Raji (cell line): ENCODE results near the gene HOXC9.

Source experiments
- POLR2A ChIP-seq: IDR thresholded peaks from 2 replicates; pipeline ENCODE4 v1.6.1; 2011; ENCODE audit warnings: low read depth, low read length, control low read depth; ENCODE audit not compliant: insufficient read depth

Gene HOXC9

DNA sequence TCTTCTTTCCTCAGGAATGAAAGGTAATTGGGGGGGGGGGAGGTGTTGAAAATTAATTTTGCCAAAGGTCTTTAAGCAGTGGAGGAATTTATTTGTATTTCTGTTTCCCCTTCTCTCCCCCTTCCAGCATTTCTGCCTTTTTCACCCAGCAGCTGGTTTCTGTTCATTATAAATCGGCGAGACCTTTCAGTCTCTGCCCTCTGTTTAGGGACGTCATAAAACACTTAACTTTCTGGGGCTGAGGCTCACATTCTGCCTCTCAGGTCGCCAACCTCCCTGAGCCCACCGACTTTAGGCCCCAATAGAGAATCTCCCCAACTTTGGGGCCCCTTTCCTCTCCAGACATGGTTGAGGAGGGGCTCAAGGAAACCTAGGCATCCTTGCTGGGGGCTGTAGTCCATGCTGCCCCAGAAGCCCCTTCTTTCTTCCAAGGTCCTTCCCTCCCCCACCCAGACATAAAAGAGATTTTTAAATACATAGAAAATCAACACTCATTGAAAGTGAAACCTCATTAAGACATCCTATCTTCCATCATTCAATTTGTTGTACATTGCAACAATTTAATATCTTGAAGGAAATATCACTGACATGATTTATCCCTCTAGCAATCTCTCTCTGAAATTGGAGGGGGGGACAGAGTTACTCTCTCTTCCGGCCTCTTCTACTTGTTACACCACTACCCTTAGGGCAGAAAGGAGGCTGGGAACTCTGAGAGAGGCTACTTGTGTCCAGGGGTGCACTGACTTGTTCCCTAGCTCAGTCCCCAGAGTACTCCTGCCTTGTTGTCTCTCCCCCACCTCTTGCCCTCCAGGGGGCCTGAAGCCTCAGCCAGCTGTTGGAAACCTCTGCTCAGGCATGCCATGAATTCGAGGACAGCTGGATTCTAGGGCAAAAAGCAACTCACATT is 25.8 kb downstream of the HOXC9 start:
- TF ChIP-seq POLR2A = no peak

- no peak for TF ChIP-seq POLR2A
Measured at GRCh38 chr12:54026640-54027441, 26.9 kb downstream of the HOXC9 start.

DNA sequence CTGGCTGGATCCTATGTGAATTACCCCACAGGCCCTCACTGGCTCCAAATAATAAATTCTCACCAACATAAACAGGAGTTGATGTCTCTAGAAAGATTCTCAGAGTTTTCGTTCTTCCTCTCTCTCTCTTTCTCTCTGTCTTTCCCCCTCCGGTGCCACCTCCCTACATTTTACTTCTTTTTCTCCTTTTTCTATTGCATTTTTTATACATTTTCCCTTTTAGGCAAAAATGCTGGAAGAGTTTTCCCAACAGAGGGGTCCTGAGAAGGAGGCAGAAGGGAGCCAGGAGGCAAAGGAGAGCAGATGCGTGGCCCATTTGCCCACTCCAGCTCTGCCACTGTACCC is 27.5 kb downstream of the HOXC9 start:
- TF ChIP-seq POLR2A = no peak

- no peak for TF ChIP-seq POLR2A
Measured at GRCh38 chr12:54028314-54029201, 28.6 kb downstream of the HOXC9 start, which contains the start of gene HOXC6. TSS of gene HOXC6 (plus strand) at chr12:54028440. CDS start at chr12:54028522, 82 bp downstream.

DNA sequence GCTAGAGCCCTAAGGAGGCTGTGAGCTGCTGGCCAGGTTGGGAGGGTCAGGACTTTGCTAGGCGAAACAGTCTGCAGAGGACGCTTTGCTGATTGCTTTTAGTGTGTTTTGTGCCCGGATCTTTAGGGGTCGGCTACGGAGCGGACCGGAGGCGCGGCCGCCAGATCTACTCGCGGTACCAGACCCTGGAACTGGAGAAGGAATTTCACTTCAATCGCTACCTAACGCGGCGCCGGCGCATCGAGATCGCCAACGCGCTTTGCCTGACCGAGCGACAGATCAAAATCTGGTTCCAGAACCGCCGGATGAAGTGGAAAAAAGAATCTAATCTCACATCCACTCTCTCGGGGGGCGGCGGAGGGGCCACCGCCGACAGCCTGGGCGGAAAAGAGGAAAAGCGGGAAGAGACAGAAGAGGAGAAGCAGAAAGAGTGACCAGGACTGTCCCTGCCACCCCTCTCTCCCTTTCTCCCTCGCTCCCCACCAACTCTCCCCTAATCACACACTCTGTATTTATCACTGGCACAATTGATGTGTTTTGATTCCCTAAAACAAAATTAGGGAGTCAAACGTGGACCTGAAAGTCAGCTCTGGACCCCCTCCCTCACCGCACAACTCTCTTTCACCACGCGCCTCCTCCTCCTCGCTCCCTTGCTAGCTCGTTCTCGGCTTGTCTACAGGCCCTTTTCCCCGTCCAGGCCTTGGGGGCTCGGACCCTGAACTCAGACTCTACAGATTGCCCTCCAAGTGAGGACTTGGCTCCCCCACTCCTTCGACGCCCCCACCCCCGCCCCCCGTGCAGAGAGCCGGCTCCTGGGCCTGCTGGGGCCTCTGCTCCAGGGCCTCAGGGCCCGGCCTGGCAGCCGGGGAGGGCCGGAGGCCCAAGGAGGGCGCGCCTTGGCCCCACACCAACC is 29.8 kb downstream of the HOXC9 start:
- no peak for TF ChIP-seq POLR2A

DNA sequence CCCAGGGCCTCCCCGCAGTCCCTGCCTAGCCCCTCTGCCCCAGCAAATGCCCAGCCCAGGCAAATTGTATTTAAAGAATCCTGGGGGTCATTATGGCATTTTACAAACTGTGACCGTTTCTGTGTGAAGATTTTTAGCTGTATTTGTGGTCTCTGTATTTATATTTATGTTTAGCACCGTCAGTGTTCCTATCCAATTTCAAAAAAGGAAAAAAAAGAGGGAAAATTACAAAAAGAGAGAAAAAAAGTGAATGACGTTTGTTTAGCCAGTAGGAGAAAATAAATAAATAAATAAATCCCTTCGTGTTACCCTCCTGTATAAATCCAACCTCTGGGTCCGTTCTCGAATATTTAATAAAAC is 30.5 kb downstream of the HOXC9 start:
- TF ChIP-seq POLR2A = no peak

GRCh38 chr12:54030889-54031471 is 31.0 kb downstream of the HOXC9 start:
- no peak for TF ChIP-seq POLR2A

GRCh38 chr12:54031480-54031879 is 31.5 kb downstream of the HOXC9 start:
- TF ChIP-seq POLR2A = no peak

- TF ChIP-seq POLR2A = no peak
Measured at GRCh38 chr12:54032086-54032619, 32.2 kb downstream of the HOXC9 start.

GRCh38 chr12:54032627-54033100 is 32.7 kb downstream of the HOXC9 start, which contains the start of gene HOXC5:
TSS of gene HOXC5 (plus strand) at chr12:54033050. CDS start at chr12:54033123, 73 bp downstream.
- no peak for TF ChIP-seq POLR2A

DNA sequence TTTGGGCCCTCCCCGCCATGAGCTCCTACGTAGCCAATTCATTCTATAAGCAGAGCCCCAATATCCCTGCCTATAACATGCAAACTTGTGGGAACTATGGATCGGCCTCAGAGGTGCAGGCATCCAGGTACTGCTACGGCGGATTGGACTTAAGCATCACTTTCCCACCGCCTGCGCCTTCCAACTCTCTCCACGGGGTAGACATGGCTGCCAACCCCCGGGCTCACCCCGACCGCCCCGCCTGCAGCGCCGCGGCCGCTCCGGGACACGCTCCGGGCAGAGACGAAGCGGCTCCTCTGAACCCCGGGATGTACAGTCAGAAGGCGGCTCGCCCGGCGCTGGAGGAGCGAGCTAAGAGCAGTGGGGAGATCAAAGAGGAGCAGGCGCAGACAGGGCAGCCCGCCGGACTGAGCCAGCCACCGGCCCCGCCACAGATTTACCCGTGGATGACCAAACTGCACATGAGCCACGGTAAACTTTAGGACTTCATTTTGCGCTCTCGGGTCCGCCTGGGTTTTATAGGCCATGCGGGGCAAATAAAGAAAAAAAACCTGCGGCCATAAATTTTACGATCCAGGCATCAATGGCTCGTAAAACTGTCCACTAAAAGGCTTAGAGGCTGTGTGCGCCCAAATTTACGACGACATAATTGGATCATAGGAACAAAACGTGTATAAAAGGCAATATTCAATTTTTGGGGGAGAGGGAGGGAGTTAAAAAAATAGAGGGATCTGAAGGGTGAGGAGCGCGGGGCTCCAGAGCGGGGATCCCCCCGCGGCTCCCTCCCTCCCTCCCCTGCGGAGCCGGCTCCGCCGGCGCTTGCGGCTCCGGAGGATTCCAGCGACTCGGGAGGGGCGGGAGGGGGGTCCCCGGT is 33.4 kb downstream of the HOXC9 start:
- no peak for TF ChIP-seq POLR2A
